ENCODE results near the gene AGR3.

- TF ChIP-seq CTCF (IDR thresholded peaks at IDR 0.05; ENCODE audit: poor library complexity) (no peak), EZH2phosphoT487 (IDR thresholded peaks at IDR 0.05; ENCODE audit: low read depth, severe bottlenecking, unreplicated experiment) (no peak), EZH2 (IDR thresholded peaks at IDR 0.05; ENCODE audit: borderline replicate concordance) (no peak)
These were observed 30.8 kb upstream of the AGR3 start for GRCh38 chr7:16912540-16912939.
